Measurements from ENCODE around the gene STON2. TPM values are rescaled to one million over a fixed set of nuclear protein-coding genes. Genes with fewer than 3 reads are reported as not detected.
"Not testable (repeated sequence)": the region's sequence is repeated elsewhere in the genome, so short reads cannot be mapped to it uniquely, and the experiment has no call there.

STON2 gene
- total and polyA plus RNA-seq, 4 donors = 3.1 to 27.6 (median 15.2) TPM

DNA sequence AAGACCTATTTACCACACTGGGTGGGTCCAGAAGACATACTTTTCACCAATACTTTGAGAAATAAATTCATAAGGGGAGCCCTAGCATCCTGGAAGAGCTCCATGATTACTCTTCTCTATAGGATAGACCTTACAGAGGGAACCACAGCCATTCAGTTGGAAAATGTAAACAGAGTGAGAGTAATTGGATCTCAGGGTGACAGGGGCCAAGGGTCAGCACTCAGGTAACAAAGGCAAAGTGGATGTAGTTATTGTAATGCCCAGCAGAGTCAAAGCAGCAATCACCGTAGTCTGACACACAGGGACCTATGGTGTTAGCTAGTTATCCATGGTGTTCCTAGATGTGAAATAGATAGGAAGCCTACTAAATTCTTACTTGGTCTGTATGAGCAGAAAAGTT, 168.6 kb downstream of the STON2 start:
- Histone ChIP-seq H3K36me3 (ENCODE audit: control insufficient read depth in 4 of 4, insufficient read depth in 4 of 4, low read length in 4 of 4) (no peaks in the 10 kb centered on the region), H3K27ac (ENCODE audit: low read depth in 1 of 2, low read length in 1 of 2) (no peak overlapping the region), H3K4me1 (ENCODE audit: control insufficient read depth in 5 of 5, insufficient read depth in 5 of 5, low read length in 5 of 5) (peaks cover 0 to 10% (median 0%) of the 10 kb centered on the region in 5 donors), H3K27me3 (ENCODE audit: control insufficient read depth in 3 of 3, insufficient read depth in 3 of 3, low read length in 2 of 3) (no peaks in the 10 kb centered on the region), H3K9ac (ENCODE audit: insufficient read depth in 1 of 2, low read length in 2 of 2) (no peak overlapping the region), H3K4me3 (no peak overlapping the region), H3K9me3 (ENCODE audit: control insufficient read depth in 4 of 4, insufficient read depth in 3 of 4, low read length in 3 of 4) (peaks cover 0 to 2% (median 0%) of the 10 kb centered on the region in 4 donors)
- TF ChIP-seq, protein P1, sequence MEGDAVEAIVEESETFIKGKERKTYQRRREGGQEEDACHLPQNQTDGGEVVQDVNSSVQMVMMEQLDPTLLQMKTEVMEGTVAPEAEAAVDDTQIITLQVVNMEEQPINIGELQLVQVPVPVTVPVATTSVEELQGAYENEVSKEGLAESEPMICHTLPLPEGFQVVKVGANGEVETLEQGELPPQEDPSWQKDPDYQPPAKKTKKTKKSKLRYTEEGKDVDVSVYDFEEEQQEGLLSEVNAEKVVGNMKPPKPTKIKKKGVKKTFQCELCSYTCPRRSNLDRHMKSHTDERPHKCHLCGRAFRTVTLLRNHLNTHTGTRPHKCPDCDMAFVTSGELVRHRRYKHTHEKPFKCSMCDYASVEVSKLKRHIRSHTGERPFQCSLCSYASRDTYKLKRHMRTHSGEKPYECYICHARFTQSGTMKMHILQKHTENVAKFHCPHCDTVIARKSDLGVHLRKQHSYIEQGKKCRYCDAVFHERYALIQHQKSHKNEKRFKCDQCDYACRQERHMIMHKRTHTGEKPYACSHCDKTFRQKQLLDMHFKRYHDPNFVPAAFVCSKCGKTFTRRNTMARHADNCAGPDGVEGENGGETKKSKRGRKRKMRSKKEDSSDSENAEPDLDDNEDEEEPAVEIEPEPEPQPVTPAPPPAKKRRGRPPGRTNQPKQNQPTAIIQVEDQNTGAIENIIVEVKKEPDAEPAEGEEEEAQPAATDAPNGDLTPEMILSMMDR (IDR thresholded peaks at IDR 0.05; ENCODE audit: control extremely low read depth, extremely low read depth) = no peak
- ATAC-seq (ENCODE audit: insufficient read depth, low FRiP score) = no peak
- DNase-seq = no peak
- 91% methylated on average over 1 of the region's 1 CpG for WGBS, 2 donors

- TF ChIP-seq, protein P1 (IDR thresholded peaks at IDR 0.05; ENCODE audit: control extremely low read depth, extremely low read depth) = no peak
- no peak for ATAC-seq (ENCODE audit: insufficient read depth, low FRiP score)
Measured at GRCh38 chr14:81224222-81224621, 175.9 kb downstream of the STON2 start.

DNA sequence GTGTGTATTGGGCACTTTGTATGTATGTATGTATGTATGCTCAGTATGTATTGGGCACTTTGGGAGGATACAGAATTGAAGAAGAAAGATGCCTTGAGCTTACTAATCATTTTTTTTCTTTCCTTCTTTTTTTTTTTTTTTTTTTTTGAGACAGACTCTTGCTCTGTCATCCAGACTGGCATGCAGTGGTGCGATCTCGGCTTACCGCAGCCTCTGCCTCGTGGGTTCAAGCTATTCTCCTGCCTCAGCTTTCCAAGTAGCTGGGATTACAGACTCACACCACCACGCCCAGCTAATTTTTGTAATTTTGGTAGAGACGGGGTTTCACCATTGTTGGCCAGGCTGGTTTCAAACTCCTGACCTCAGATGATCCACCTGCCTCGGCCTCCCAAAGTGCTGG, 176.3 kb downstream of the STON2 start:
- not testable (repeated sequence) for H3K27ac ChIP-seq (ENCODE audit: low read depth in 1 of 2, low read length in 1 of 2); H3K27me3 ChIP-seq (ENCODE audit: control insufficient read depth in 3 of 3, insufficient read depth in 3 of 3, low read length in 2 of 3); ATAC-seq (ENCODE audit: insufficient read depth, low FRiP score); H3K4me3 ChIP-seq; H3K4me1 ChIP-seq (ENCODE audit: control insufficient read depth in 5 of 5, insufficient read depth in 5 of 5, low read length in 5 of 5); H3K9me3 ChIP-seq (ENCODE audit: control insufficient read depth in 4 of 4, insufficient read depth in 3 of 4, low read length in 3 of 4); H3K36me3 ChIP-seq (ENCODE audit: control insufficient read depth in 4 of 4, insufficient read depth in 4 of 4, low read length in 4 of 4); H3K9ac ChIP-seq (ENCODE audit: insufficient read depth in 1 of 2, low read length in 2 of 2); DNase-seq
- WGBS, 2 donors = 97% methylated on average over 7 of the region's 7 CpGs

More at GRCh38 chr14:81224222-81224621, 175.9 kb downstream of the STON2 start:
- Histone ChIP-seq H3K27ac (ENCODE audit: low read depth in 1 of 2, low read length in 1 of 2) (no peak overlapping the region), H3K4me3 (no peak overlapping the region), H3K4me1 (ENCODE audit: control insufficient read depth in 5 of 5, insufficient read depth in 5 of 5, low read length in 5 of 5) (peaks cover 0 to 8% (median 3%) of the 10 kb centered on the region in 5 donors), H3K27me3 (ENCODE audit: control insufficient read depth in 3 of 3, insufficient read depth in 3 of 3, low read length in 2 of 3) (no peaks in the 10 kb centered on the region), H3K9ac (ENCODE audit: insufficient read depth in 1 of 2, low read length in 2 of 2) (no peak overlapping the region), H3K9me3 (ENCODE audit: control insufficient read depth in 4 of 4, insufficient read depth in 3 of 4, low read length in 3 of 4) (no peaks in the 10 kb centered on the region), H3K36me3 (ENCODE audit: control insufficient read depth in 4 of 4, insufficient read depth in 4 of 4, low read length in 4 of 4) (peaks cover 0 to 4% (median 0%) of the 10 kb centered on the region in 4 donors)
- 96% methylated on average over 1 of the region's 1 CpG for WGBS, 2 donors
- no peak for DNase-seq

DNA sequence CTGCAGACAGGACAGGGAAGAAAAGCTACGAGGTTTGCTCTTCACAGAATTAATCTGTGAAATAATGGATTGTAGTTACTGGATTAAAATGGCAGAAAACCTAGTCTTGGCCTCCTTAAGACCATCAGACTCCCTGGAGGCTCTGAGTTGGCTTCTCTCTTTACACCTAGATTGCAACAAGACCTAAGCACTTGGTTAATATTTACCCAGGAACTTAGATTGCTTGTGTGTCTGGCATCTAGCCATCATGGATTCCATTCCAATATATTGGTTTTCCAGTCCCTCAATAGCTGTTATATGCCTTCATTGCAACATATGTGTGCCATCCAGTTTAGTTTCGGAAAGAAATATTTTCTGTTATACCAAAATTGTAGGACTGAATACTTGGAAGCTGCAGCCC, 177.4 kb downstream of the STON2 start:
- no peak overlapping the region for H3K9ac ChIP-seq (ENCODE audit: insufficient read depth in 1 of 2, low read length in 2 of 2)
- DNase-seq = peak in 2 of 3 donors; percentile 30 to 41
- peaks cover 0 to 4% (median 0%) of the 10 kb centered on the region in 4 donors for H3K36me3 ChIP-seq (ENCODE audit: control insufficient read depth in 4 of 4, insufficient read depth in 4 of 4, low read length in 4 of 4)
- no peak overlapping the region for H3K27ac ChIP-seq (ENCODE audit: low read depth in 1 of 2, low read length in 1 of 2)
- TF ChIP-seq, protein P1 (IDR thresholded peaks at IDR 0.05; ENCODE audit: control extremely low read depth, extremely low read depth) = no peak
- no peaks in the 10 kb centered on the region for H3K27me3 ChIP-seq (ENCODE audit: control insufficient read depth in 3 of 3, insufficient read depth in 3 of 3, low read length in 2 of 3)
- H3K4me1 ChIP-seq (ENCODE audit: control insufficient read depth in 5 of 5, insufficient read depth in 5 of 5, low read length in 5 of 5) = peaks cover 0 to 14% (median 3%) of the 10 kb centered on the region in 5 donors
- no peak for ATAC-seq (ENCODE audit: insufficient read depth, low FRiP score)
- WGBS, 2 donors = 88 to 91% methylated on average over 2 of the region's 2 CpGs
- H3K9me3 ChIP-seq (ENCODE audit: control insufficient read depth in 4 of 4, insufficient read depth in 3 of 4, low read length in 3 of 4) = no peaks in the 10 kb centered on the region
- no peak overlapping the region for H3K4me3 ChIP-seq
